GM08714 (cell line): ENCODE data around the gene NARS2.
A peak's percentile ranks its signal among the peaks of the same experiment; 100 is the strongest.

Source experiments
- H3K4me3 ChIP-seq: fragments of 200-500 bp; sonication (Bioruptor generic); 2 replicates; pipeline ENCODE4 v1.5.1; 2014; ENCODE audit warnings: mild to moderate bottlenecking, low read length, inconsistent platforms
- ZNF274 ChIP-seq: IDR thresholded peaks from 2 replicates; pipeline ENCODE4 v1.6.1; 2012; ENCODE audit warnings: mild to moderate bottlenecking, low read depth, low read length

Gene NARS2

GRCh38 chr11:78429209-78429608 lies 145.5 kb downstream of the NARS2 start:
- H3K4me3 ChIP-seq, result no peak overlapping the region
- TF ChIP-seq ZNF274, result no peak

- no peak overlapping the region for H3K4me3 ChIP-seq
- TF ChIP-seq ZNF274, result no peak
Observed at GRCh38 chr11:78428773-78429172, 145.9 kb downstream of the NARS2 start.

GRCh38 chr11:78428266-78428636 lies 146.4 kb downstream of the NARS2 start:
- no peak for TF ChIP-seq ZNF274
- peak overlapping the region; percentile 77 for H3K4me3 ChIP-seq

- H3K4me3 ChIP-seq, result peak overlapping the region; percentile 77
- no peak for TF ChIP-seq ZNF274
Observed at GRCh38 chr11:78427615-78428265, 146.9 kb downstream of the NARS2 start.

GRCh38 chr11:78426845-78427244 lies 147.8 kb downstream of the NARS2 start:
- no peak overlapping the region for H3K4me3 ChIP-seq
- no peak for TF ChIP-seq ZNF274

GRCh38 chr11:78425399-78426070 lies 149.1 kb downstream of the NARS2 start:
- no peak for TF ChIP-seq ZNF274
- H3K4me3 ChIP-seq, result no peak overlapping the region

GRCh38 chr11:78424334-78425270 lies 150.1 kb downstream of the NARS2 start:
- H3K4me3 ChIP-seq, result peak overlapping the region; percentile 14; the same call in 1 of the 2 replicates
- no peak for TF ChIP-seq ZNF274

GRCh38 chr11:78423241-78423640 lies 151.4 kb downstream of the NARS2 start:
- H3K4me3 ChIP-seq, result no peak overlapping the region
- no peak for TF ChIP-seq ZNF274

GRCh38 chr11:78420796-78421209 lies 153.9 kb downstream of the NARS2 start:
- no peak for TF ChIP-seq ZNF274
- peak overlapping the region; percentile 13; the same call in 1 of the 2 replicates for H3K4me3 ChIP-seq

- peak overlapping the region; percentile 13; the same call in 1 of the 2 replicates for H3K4me3 ChIP-seq
- TF ChIP-seq ZNF274, result no peak
Observed at GRCh38 chr11:78420255-78420764, 154.4 kb downstream of the NARS2 start.

GRCh38 chr11:78419327-78419726 lies 155.3 kb downstream of the NARS2 start:
- no peak for TF ChIP-seq ZNF274
- H3K4me3 ChIP-seq, result no peak overlapping the region

GRCh38 chr11:78418584-78419211 lies 156.0 kb downstream of the NARS2 start:
- peak overlapping the region; percentile 60; the same call in 1 of the 2 replicates for H3K4me3 ChIP-seq
- no peak for TF ChIP-seq ZNF274

- peak overlapping the region; percentile 60; the same call in 1 of the 2 replicates for H3K4me3 ChIP-seq
- no peak for TF ChIP-seq ZNF274
Observed at GRCh38 chr11:78417888-78418583, 156.6 kb downstream of the NARS2 start.
